Measurements from ENCODE around the gene RPS6KA5.

Gene RPS6KA5

GRCh38 chr14:90924621-90925340 is 135.7 kb downstream of the RPS6KA5 start:
- DNase-seq, result no peak

- DNase-seq, result no peak
Observed at GRCh38 chr14:90922141-90922540, 138.3 kb downstream of the RPS6KA5 start.

GRCh38 chr14:90911121-90911520 is 149.3 kb downstream of the RPS6KA5 start:
- no peak for DNase-seq

GRCh38 chr14:90907178-90907577 is 153.3 kb downstream of the RPS6KA5 start:
- DNase-seq, result no peak

GRCh38 chr14:90905531-90905930 is 154.9 kb downstream of the RPS6KA5 start:
- DNase-seq, result no peak

- DNase-seq, result peak; percentile 41
Observed at GRCh38 chr14:90903101-90903500, 157.3 kb downstream of the RPS6KA5 start.

GRCh38 chr14:90900476-90901083 is 159.9 kb downstream of the RPS6KA5 start:
- DNase-seq, result no peak

- no peak for DNase-seq
Observed at GRCh38 chr14:90897022-90897421, 163.4 kb downstream of the RPS6KA5 start.

- DNase-seq, result no peak
Observed at GRCh38 chr14:90894241-90894640, 166.2 kb downstream of the RPS6KA5 start.

GRCh38 chr14:90893510-90893909 is 166.9 kb downstream of the RPS6KA5 start:
- DNase-seq, result no peak

- no peak for DNase-seq
Observed at GRCh38 chr14:90892970-90893369, 167.5 kb downstream of the RPS6KA5 start.

- DNase-seq, result no peak
Observed at GRCh38 chr14:90891326-90891725, 169.1 kb downstream of the RPS6KA5 start.

- DNase-seq, result no peak
Observed at GRCh38 chr14:90890322-90891020, 170.0 kb downstream of the RPS6KA5 start.

- DNase-seq, result no peak
Observed at GRCh38 chr14:90886297-90886815, 174.1 kb downstream of the RPS6KA5 start.

GRCh38 chr14:90883782-90884181 is 176.7 kb downstream of the RPS6KA5 start:
- no peak for DNase-seq

- no peak for DNase-seq
Observed at GRCh38 chr14:90883197-90883596, 177.2 kb downstream of the RPS6KA5 start.

- DNase-seq, result no peak
Observed at GRCh38 chr14:90880282-90880681, 180.2 kb downstream of the RPS6KA5 start.

- no peak for DNase-seq
Observed at GRCh38 chr14:90874599-90874998, 185.8 kb downstream of the RPS6KA5 start.

- DNase-seq, result peak; percentile 28
Observed at GRCh38 chr14:90871605-90872233, 188.7 kb downstream of the RPS6KA5 start.

GRCh38 chr14:90870950-90871604 is 189.4 kb downstream of the RPS6KA5 start:
- DNase-seq, result no peak

- no peak for DNase-seq
Observed at GRCh38 chr14:90867501-90867900, 192.9 kb downstream of the RPS6KA5 start.

- no peak for DNase-seq
Observed at GRCh38 chr14:90866833-90867232, 193.6 kb downstream of the RPS6KA5 start.

- no peak for DNase-seq
Observed at GRCh38 chr14:90864741-90865140, 195.7 kb downstream of the RPS6KA5 start.
